ENCODE measurements around the gene CPLANE1.

CPLANE1 gene

DNA sequence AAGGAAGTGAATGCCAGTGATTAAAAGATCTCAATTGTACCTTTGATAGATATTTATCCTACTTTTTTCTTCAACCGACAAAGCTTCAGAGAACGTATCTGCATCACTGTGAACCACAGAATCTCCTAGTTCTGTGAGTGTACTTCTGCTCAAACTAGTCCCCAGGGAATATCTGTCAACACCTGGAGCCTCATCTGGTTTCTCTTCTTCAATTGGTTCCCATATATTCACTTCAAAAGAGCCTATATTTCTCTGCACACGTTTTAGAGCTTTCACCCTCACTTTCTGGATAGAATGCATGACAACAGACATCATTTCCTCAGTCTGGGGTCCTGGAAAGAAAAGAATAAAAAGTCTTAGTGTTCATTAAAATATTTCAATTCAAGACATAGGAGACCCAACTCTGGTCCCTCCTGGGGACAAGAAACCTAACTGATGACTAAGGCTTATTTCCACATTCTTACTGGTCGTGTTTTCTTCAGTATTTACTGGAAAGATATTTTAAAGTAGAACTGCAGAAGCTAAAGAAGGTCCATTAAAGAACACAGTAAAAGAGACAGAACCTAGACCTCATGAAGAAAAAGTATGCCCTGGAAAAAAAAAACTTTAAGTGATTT is 64.3 kb downstream of the CPLANE1 start:
- no peak for TF ChIP-seq EZH2phosphoT487 (IDR thresholded peaks at IDR 0.05; ENCODE audit: borderline replicate concordance, low read length)
- TF ChIP-seq, protein P1, sequence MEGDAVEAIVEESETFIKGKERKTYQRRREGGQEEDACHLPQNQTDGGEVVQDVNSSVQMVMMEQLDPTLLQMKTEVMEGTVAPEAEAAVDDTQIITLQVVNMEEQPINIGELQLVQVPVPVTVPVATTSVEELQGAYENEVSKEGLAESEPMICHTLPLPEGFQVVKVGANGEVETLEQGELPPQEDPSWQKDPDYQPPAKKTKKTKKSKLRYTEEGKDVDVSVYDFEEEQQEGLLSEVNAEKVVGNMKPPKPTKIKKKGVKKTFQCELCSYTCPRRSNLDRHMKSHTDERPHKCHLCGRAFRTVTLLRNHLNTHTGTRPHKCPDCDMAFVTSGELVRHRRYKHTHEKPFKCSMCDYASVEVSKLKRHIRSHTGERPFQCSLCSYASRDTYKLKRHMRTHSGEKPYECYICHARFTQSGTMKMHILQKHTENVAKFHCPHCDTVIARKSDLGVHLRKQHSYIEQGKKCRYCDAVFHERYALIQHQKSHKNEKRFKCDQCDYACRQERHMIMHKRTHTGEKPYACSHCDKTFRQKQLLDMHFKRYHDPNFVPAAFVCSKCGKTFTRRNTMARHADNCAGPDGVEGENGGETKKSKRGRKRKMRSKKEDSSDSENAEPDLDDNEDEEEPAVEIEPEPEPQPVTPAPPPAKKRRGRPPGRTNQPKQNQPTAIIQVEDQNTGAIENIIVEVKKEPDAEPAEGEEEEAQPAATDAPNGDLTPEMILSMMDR (IDR thresholded peaks at IDR 0.05; ENCODE audit: low read depth, low read length, poor library complexity, severe bottlenecking), result no peak
- no peak overlapping the region for H3K4me3 ChIP-seq (ENCODE audit: low read length)
- H3K9me2 ChIP-seq (replicated peaks; ENCODE audit: control insufficient read depth, low read length), result no peaks in the 10 kb centered on the region
- H3K9me3 ChIP-seq (ENCODE audit: control insufficient read depth, insufficient read depth, low read length), result no peaks in the 10 kb centered on the region
- H3K4me2 ChIP-seq (ENCODE audit: low read length), result no peak overlapping the region
- H3K27me3 ChIP-seq (ENCODE audit: control insufficient read depth, low read length), result no peaks in the 10 kb centered on the region
- no peaks in the 10 kb centered on the region for H3K79me2 ChIP-seq (ENCODE audit: control insufficient read depth, low read length)
- no peaks in the 10 kb centered on the region for H3F3A ChIP-seq (ENCODE audit: control insufficient read depth, insufficient read depth)
- no peaks in the 10 kb centered on the region for H3K36me3 ChIP-seq (ENCODE audit: control insufficient read depth, low read length)
- H3K27ac ChIP-seq (ENCODE audit: low read depth, low read length), result no peak overlapping the region
- no peaks in the 10 kb centered on the region for H4K20me1 ChIP-seq (ENCODE audit: control insufficient read depth, insufficient read depth, low read depth, low read length)
- peaks cover 8% of the 10 kb centered on the region for H3K4me1 ChIP-seq (ENCODE audit: control insufficient read depth, low read length)

DNA sequence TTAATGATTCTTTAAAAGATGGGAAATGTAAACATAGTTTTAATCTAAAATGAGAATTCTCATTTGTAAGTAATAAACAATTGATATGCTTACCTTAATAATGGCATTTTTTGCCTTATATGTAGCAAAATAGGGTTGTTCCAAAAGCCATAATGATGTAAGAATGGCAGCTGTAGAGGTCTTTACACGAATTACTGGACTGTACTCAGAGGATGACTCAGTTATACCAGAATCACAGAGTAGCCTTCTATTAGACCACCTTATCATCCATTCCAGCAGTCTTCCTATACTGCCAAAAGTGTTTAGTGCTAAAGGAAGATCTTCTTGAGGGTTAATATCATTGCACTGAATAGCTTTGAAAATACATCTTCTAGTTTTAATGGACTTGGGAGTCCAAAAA is 66.5 kb downstream of the CPLANE1 start:
- Histone ChIP-seq H3K4me1 (ENCODE audit: control insufficient read depth, low read length) (peaks cover 8% of the 10 kb centered on the region), H3K79me2 (ENCODE audit: control insufficient read depth, low read length) (no peaks in the 10 kb centered on the region), H3K4me2 (ENCODE audit: low read length) (no peak overlapping the region), H3K27ac (ENCODE audit: low read depth, low read length) (no peak overlapping the region), H4K20me1 (ENCODE audit: control insufficient read depth, insufficient read depth, low read depth, low read length) (no peaks in the 10 kb centered on the region), H3K36me3 (ENCODE audit: control insufficient read depth, low read length) (no peaks in the 10 kb centered on the region), H3K9me3 (ENCODE audit: control insufficient read depth, insufficient read depth, low read length) (no peaks in the 10 kb centered on the region), H3K27me3 (ENCODE audit: control insufficient read depth, low read length) (no peaks in the 10 kb centered on the region), H3F3A (ENCODE audit: control insufficient read depth, insufficient read depth) (no peaks in the 10 kb centered on the region), H3K9me2 (replicated peaks; ENCODE audit: control insufficient read depth, low read length) (no peaks in the 10 kb centered on the region), H3K4me3 (ENCODE audit: low read length) (no peak overlapping the region)
- TF ChIP-seq, protein P1 (IDR thresholded peaks at IDR 0.05; ENCODE audit: low read depth, low read length, poor library complexity, severe bottlenecking), result no peak
- TF ChIP-seq EZH2phosphoT487 (IDR thresholded peaks at IDR 0.05; ENCODE audit: borderline replicate concordance, low read length), result no peak

DNA sequence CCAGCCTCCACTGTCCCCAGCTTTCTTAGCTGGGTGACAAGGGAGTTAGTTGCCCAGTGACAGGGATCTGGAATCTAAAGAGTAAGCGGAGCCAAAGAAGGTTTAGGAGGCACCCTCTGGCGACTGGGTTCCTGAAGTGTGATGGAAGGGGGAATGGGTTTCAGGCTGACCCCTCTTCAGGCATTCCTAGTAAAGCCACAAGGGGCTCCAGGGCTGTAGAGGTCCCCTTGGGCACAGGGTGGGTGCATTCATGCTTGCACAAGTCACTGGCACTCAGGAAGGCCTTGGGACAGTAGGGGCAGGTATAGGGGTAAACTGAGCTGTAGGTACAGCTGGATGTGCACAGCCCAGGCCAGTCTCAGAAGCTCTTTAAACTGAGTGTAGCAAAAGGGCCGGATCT is 74.2 kb downstream of the CPLANE1 start:
- no peaks in the 10 kb centered on the region for H3K36me3 ChIP-seq (ENCODE audit: control insufficient read depth, low read length)

More for the DNA sequence above, 74.2 kb downstream of the CPLANE1 start:
- H3K9me3 ChIP-seq (ENCODE audit: control insufficient read depth, insufficient read depth, low read length), result no peaks in the 10 kb centered on the region
- H3F3A ChIP-seq (ENCODE audit: control insufficient read depth, insufficient read depth), result no peaks in the 10 kb centered on the region
- no peaks in the 10 kb centered on the region for H4K20me1 ChIP-seq (ENCODE audit: control insufficient read depth, insufficient read depth, low read depth, low read length)
- no peak overlapping the region for H3K4me2 ChIP-seq (ENCODE audit: low read length)
- H3K27me3 ChIP-seq (ENCODE audit: control insufficient read depth, low read length), result no peaks in the 10 kb centered on the region
- TF ChIP-seq, protein P1 (IDR thresholded peaks at IDR 0.05; ENCODE audit: low read depth, low read length, poor library complexity, severe bottlenecking), result no peak
- TF ChIP-seq EZH2phosphoT487 (IDR thresholded peaks at IDR 0.05; ENCODE audit: borderline replicate concordance, low read length), result no peak
- no peaks in the 10 kb centered on the region for H3K9me2 ChIP-seq (replicated peaks; ENCODE audit: control insufficient read depth, low read length)
- no peaks in the 10 kb centered on the region for H3K79me2 ChIP-seq (ENCODE audit: control insufficient read depth, low read length)
- H3K27ac ChIP-seq (ENCODE audit: low read depth, low read length), result no peak overlapping the region
- no peak overlapping the region for H3K4me3 ChIP-seq (ENCODE audit: low read length)
- no peaks in the 10 kb centered on the region for H3K4me1 ChIP-seq (ENCODE audit: control insufficient read depth, low read length)
